DND-41 (cell line): ENCODE measurements around the gene WDR44.

ENCODE experiments used
- ATAC-seq: fragments of 200-7000 bp; cut with Tn5 transposase; 3 replicates; pipeline ENCODE4 v1.9.1; 2021; ENCODE audit warnings: low read depth; ENCODE audit not compliant: insufficient read depth
- DNase-seq: peaks from one replicate; pipeline ENCODE4 v3.0.0-alpha.2; 2020
- H2AFZ ChIP-seq: 2 replicates; pipeline ENCODE4 v1.6.0; 2012; ENCODE audit warnings: low read depth, low read length
- H3K27ac ChIP-seq: 2 replicates; pipeline ENCODE4 v1.5.1; 2012; ENCODE audit warnings: low read length, inconsistent platforms
- H3K27me3 ChIP-seq: fragments of 200-600 bp; sonication (generic); 2 replicates; pipeline ENCODE4 v1.6.0; 2012; ENCODE audit warnings: low read length, mild to moderate bottlenecking, inconsistent platforms; ENCODE audit not compliant: insufficient read depth, poor library complexity
- H3K36me3 ChIP-seq: 2 replicates; pipeline ENCODE4 v1.5.1; 2012; ENCODE audit warnings: low read length, inconsistent platforms; ENCODE audit not compliant: insufficient read depth
- H3K4me1 ChIP-seq: 2 replicates; pipeline ENCODE4 v1.5.1; 2012; ENCODE audit warnings: mild to moderate bottlenecking, low read length; ENCODE audit not compliant: insufficient read depth
- H3K4me2 ChIP-seq: 2 replicates; pipeline ENCODE4 v1.6.0; 2012; ENCODE audit warnings: mild to moderate bottlenecking, moderate library complexity, low read length, inconsistent platforms; ENCODE audit not compliant: insufficient read depth
- H3K4me3 ChIP-seq, 2 experiments: fragments of 200-600 bp in 1 of 2; shearing (Covaris generic) in 1 of 2; 2 replicates each; pipeline ENCODE4 v1.5.1; 2012 to 2016; ENCODE audit warnings: inconsistent platforms in 2 of 2, low read length in 2 of 2, mild to moderate bottlenecking in 2 of 2, low read depth in 1 of 2, moderate library complexity in 1 of 2
- H3K79me2 ChIP-seq: 2 replicates; pipeline ENCODE4 v1.6.0; 2012; ENCODE audit warnings: low read length, inconsistent platforms; ENCODE audit not compliant: insufficient read depth
- H3K9ac ChIP-seq: 2 replicates; pipeline ENCODE4 v1.6.0; 2012; ENCODE audit warnings: low read depth, mild to moderate bottlenecking, inconsistent platforms, low read length, moderate library complexity
- H3K9me3 ChIP-seq: 2 replicates; pipeline ENCODE4 v1.5.1; 2012; ENCODE audit warnings: low read length, moderate library complexity, mild to moderate bottlenecking, inconsistent platforms; ENCODE audit not compliant: insufficient read depth, severe bottlenecking
- H4K20me1 ChIP-seq: 2 replicates; pipeline ENCODE4 v1.6.0; 2012; ENCODE audit warnings: low read length; ENCODE audit not compliant: insufficient read depth
- EZH2 ChIP-seq: IDR thresholded peaks from 3 replicates; pipeline ENCODE4 v1.6.1; 2012; ENCODE audit warnings: borderline replicate concordance, low read depth, mild to moderate bottlenecking, moderate library complexity, low read length, inconsistent platforms; ENCODE audit not compliant: severe bottlenecking
- TF ChIP-seq, protein P1 (sequence below): IDR thresholded peaks from 2 replicates; pipeline ENCODE4 v1.5.1; 2012; ENCODE audit warnings: borderline replicate concordance, low read length, moderate library complexity, mild to moderate bottlenecking; ENCODE audit not compliant: poor library complexity, severe bottlenecking; ENCODE audit errors: extremely low read depth

Gene WDR44

DNA sequence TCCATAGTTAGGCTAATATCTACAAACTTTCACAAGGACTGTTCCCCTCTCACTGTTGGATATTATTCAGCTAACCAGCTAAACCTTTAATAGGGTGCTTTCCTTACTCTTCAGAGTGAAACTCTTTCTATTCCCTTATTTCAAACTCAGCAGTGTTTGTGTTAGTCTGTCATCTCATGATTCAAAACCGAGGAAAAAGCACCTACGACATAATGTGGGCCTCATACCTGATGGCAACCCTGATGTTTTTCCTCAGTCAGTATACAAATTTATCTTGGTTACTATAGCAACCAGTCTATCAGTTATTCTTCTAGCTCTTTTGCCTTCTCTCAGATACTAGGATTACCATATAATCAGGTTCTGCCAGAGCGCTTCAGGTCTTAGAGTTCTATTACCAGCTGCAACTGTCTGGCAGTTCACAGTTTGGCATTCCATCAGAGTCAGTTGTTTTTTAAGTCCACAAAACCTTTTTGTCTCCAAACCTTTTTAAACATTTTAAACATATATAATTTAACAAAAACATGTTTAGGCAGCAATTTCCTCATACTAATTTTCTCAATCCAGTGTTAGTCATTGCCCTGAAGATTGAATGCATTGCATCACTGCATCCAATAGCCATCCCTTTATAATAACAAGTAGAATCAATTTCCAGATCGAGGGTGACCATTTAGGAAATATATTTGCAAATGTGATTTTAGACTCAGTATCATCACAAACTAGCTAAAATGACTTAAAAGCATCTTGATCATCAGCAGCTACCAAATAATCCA, 7.4 kb downstream of the WDR44 start:
- ATAC-seq (no peak), DNase-seq (no peak)
- Histone ChIP-seq H3K27me3 (no peaks in the 10 kb centered on the region), H3K27ac (no peak overlapping the region), H3K4me1 (peaks cover 6% of the 10 kb centered on the region), H3K4me2 (no peak overlapping the region), H3K9me3 (no peaks in the 10 kb centered on the region), H3K9ac (no peak overlapping the region), H4K20me1 (no peaks in the 10 kb centered on the region), H3K36me3 (no peaks in the 10 kb centered on the region), H3K4me3 (no peak overlapping the region), H2AFZ (no peak overlapping the region), H3K79me2 (peaks cover 42% of the 10 kb centered on the region)
- TF ChIP-seq, protein P1, sequence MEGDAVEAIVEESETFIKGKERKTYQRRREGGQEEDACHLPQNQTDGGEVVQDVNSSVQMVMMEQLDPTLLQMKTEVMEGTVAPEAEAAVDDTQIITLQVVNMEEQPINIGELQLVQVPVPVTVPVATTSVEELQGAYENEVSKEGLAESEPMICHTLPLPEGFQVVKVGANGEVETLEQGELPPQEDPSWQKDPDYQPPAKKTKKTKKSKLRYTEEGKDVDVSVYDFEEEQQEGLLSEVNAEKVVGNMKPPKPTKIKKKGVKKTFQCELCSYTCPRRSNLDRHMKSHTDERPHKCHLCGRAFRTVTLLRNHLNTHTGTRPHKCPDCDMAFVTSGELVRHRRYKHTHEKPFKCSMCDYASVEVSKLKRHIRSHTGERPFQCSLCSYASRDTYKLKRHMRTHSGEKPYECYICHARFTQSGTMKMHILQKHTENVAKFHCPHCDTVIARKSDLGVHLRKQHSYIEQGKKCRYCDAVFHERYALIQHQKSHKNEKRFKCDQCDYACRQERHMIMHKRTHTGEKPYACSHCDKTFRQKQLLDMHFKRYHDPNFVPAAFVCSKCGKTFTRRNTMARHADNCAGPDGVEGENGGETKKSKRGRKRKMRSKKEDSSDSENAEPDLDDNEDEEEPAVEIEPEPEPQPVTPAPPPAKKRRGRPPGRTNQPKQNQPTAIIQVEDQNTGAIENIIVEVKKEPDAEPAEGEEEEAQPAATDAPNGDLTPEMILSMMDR: no peak
- TF ChIP-seq EZH2: no peak

DNA sequence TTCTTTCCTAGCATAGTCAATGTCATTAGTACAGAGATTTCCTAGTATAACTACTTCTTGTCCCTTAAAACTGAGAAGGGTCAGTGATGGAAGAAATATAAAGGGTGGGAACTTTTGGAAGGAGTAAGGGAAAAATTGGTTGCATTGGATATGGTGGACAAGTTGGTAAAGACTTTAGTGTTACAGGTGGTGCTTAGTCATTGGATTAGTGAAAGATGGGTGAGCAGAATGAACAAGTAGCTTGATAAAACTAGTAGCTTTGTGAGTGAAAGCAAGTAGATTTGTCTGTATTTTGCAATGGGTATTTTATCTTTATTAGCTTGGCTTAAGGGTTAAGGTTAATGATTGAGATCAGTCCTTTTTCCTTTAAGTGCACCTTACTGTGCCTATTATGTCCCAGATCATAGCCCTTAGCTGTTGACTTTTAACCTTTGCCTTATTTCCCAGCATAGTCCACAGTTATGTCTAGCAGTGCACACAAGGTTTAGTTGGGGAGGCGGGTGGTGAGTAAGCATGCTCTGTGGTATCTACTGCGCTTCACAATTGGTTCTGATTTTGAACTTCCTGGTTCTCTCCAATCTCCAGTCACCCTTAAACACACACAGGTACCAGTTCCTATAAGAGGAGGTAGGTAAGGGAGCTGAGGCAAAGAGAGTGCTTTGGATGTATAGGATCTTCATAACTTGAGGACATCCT, 9.5 kb downstream of the WDR44 start:
- Histone ChIP-seq H3K27me3 (no peaks in the 10 kb centered on the region), H4K20me1 (no peaks in the 10 kb centered on the region), H3K27ac (no peak overlapping the region), H3K4me3 (no peak overlapping the region), H3K4me1 (no peaks in the 10 kb centered on the region; the same call in 1 of the 2 replicates), H3K9ac (no peak overlapping the region), H2AFZ (no peak overlapping the region), H3K79me2 (peaks cover 27% of the 10 kb centered on the region), H3K36me3 (no peaks in the 10 kb centered on the region), H3K9me3 (no peaks in the 10 kb centered on the region), H3K4me2 (no peak overlapping the region)
- DNase-seq: no peak
- no peak for TF ChIP-seq EZH2
- TF ChIP-seq, protein P1: no peak
- no peak for ATAC-seq

GRCh38 chrX:118356154-118356701, 10.3 kb downstream of the WDR44 start:
- ATAC-seq: no peak
- H3K4me2 ChIP-seq: no peak overlapping the region

More at GRCh38 chrX:118356154-118356701, 10.3 kb downstream of the WDR44 start:
- Histone ChIP-seq H4K20me1 (no peaks in the 10 kb centered on the region), H3K27me3 (no peaks in the 10 kb centered on the region), H3K4me1 (no peaks in the 10 kb centered on the region), H3K79me2 (peaks cover 23% of the 10 kb centered on the region), H3K4me3 (no peak overlapping the region), H3K9me3 (no peaks in the 10 kb centered on the region), H3K27ac (no peak overlapping the region), H3K36me3 (no peaks in the 10 kb centered on the region), H2AFZ (no peak overlapping the region), H3K9ac (no peak overlapping the region)
- no peak for TF ChIP-seq EZH2
- TF ChIP-seq, protein P1: no peak
- DNase-seq: no peak
